OCI-M2 (cell line): ENCODE data around the gene TAPBP.

ENCODE experiments used
- DNase-seq: peaks from one replicate; lab custom pipeline; 2025; ENCODE audit not compliant: unreplicated experiment; lab: John Stamatoyannopoulos, UW

The TAPBP gene

GRCh38 chr6:33320315-33321181 lies 6.7 kb upstream of the TAPBP start:
- DNase-seq = no peak

GRCh38 chr6:33319939-33320314 lies 6.0 kb upstream of the TAPBP start:
- DNase-seq = no peak

- no peak for DNase-seq
These were observed 4.7 kb upstream of the TAPBP start for GRCh38 chr6:33318426-33319073.

- peak; percentile 95 for DNase-seq
These were observed 4.0 kb upstream of the TAPBP start, which contains the start of gene ZBTB22 for GRCh38 chr6:33317669-33318425. TSS of gene ZBTB22 (minus strand) at chr6:33317744. CDS start at chr6:33316916, 828 bp downstream.

- DNase-seq = no peak
These were observed 3.5 kb upstream of the TAPBP start for GRCh38 chr6:33317419-33317668.

GRCh38 chr6:33316603-33317418 lies 2.9 kb upstream of the TAPBP start:
- no peak for DNase-seq

- DNase-seq = no peak
These were observed 2.1 kb upstream of the TAPBP start for GRCh38 chr6:33315793-33316602.

GRCh38 chr6:33314943-33315792 lies 1.3 kb upstream of the TAPBP start:
- no peak for DNase-seq

GRCh38 chr6:33314515-33314942 lies 651 bp upstream of the TAPBP start:
- DNase-seq = peak; percentile 38

- no peak for DNase-seq
These were observed 671 bp downstream of the TAPBP start for GRCh38 chr6:33313105-33313708.

GRCh38 chr6:33312361-33313104 lies 1.3 kb downstream of the TAPBP start:
- no peak for DNase-seq

- no peak for DNase-seq
These were observed 7.5 kb downstream of the TAPBP start for GRCh38 chr6:33306356-33306755.

- DNase-seq = no peak
These were observed 8.8 kb downstream of the TAPBP start for GRCh38 chr6:33305052-33305451.

GRCh38 chr6:33304216-33304615 lies 9.7 kb downstream of the TAPBP start:
- no peak for DNase-seq

GRCh38 chr6:33301877-33302276 lies 12.0 kb downstream of the TAPBP start:
- DNase-seq = no peak

GRCh38 chr6:33299237-33299944 lies 14.5 kb downstream of the TAPBP start:
- peak; percentile 88 for DNase-seq

GRCh38 chr6:33298773-33299236 lies 15.1 kb downstream of the TAPBP start, which contains the start of gene RGL2:
TSS of gene RGL2 (minus strand) at chr6:33298942. CDS start at chr6:33298610, 332 bp downstream.
- no peak for DNase-seq
